WERI-Rb-1 (cell line): Measurements from ENCODE around the gene WDR1.

Source experiments
- DNase-seq: peaks from one replicate; pipeline ENCODE4 v3.0.0-alpha.2; 2020
- H3K27ac ChIP-seq: fragments of 250-450 bp; sonication (Bioruptor Pico); 2 replicates; pipeline ENCODE4 v1.5.1; 2020; ENCODE audit warnings: mild to moderate bottlenecking, moderate library complexity
- H3K27me3 ChIP-seq: fragments of 250-450 bp; sonication (Bioruptor Pico); 2 replicates; pipeline ENCODE4 v1.5.1; 2021; ENCODE audit warnings: mild to moderate bottlenecking, low read depth, moderate library complexity; ENCODE audit not compliant: insufficient read depth, severe bottlenecking
- H3K36me3 ChIP-seq: fragments of 250-450 bp; sonication (Bioruptor Pico); 2 replicates; pipeline ENCODE4 v1.5.1; 2020; ENCODE audit warnings: mild to moderate bottlenecking, moderate library complexity
- H3K4me3 ChIP-seq: 2 replicates; pipeline ENCODE4 v1.5.1; 2011; ENCODE audit warnings: low read depth, mild to moderate bottlenecking, control low read depth, low read length
- H3K9me3 ChIP-seq: fragments of 250-450 bp; sonication (Bioruptor Pico); 2 replicates; pipeline ENCODE4 v1.5.1; 2021; ENCODE audit warnings: mild to moderate bottlenecking, moderate library complexity; ENCODE audit not compliant: severe bottlenecking
- CTCF ChIP-seq: IDR thresholded peaks from 2 replicates; pipeline ENCODE4 v1.5.1; 2011; ENCODE audit warnings: low read depth, mild to moderate bottlenecking, control low read depth, inconsistent platforms, low read length

The WDR1 gene

GRCh38 chr4:10119278-10119677 is 2.7 kb upstream of the WDR1 start:
- Histone ChIP-seq H3K4me3 (no peak overlapping the region), H3K36me3 (peaks cover 15% of the 10 kb centered on the region), H3K27me3 (no peaks in the 10 kb centered on the region), H3K9me3 (no peaks in the 10 kb centered on the region), H3K27ac (no peak overlapping the region)
- TF ChIP-seq CTCF, result no peak
- DNase-seq, result no peak

GRCh38 chr4:10118048-10119004 is 1.7 kb upstream of the WDR1 start:
- H3K4me3 ChIP-seq, result no peak overlapping the region
- H3K27ac ChIP-seq, result no peak overlapping the region
- no peak for TF ChIP-seq CTCF

GRCh38 chr4:10117359-10118047 is 904 bp upstream of the WDR1 start:
- Histone ChIP-seq H3K27me3 (no peaks in the 10 kb centered on the region), H3K4me3 (peak overlapping the region; percentile 55), H3K9me3 (no peaks in the 10 kb centered on the region), H3K27ac (peak overlapping the region; percentile 89), H3K36me3 (peaks cover 33% of the 10 kb centered on the region)
- DNase-seq, result no peak
- no peak for TF ChIP-seq CTCF

More at GRCh38 chr4:10118048-10119004, 1.7 kb upstream of the WDR1 start:
- no peaks in the 10 kb centered on the region for H3K9me3 ChIP-seq
- no peak for DNase-seq
- H3K36me3 ChIP-seq, result peaks cover 25% of the 10 kb centered on the region
- H3K27me3 ChIP-seq, result no peaks in the 10 kb centered on the region

GRCh38 chr4:10115797-10116568 is 616 bp downstream of the WDR1 start:
- peak; percentile 78 for DNase-seq
- peak overlapping the region; percentile 92 for H3K27ac ChIP-seq
- no peaks in the 10 kb centered on the region for H3K9me3 ChIP-seq
- H3K27me3 ChIP-seq, result no peaks in the 10 kb centered on the region
- no peak for TF ChIP-seq CTCF
- peak overlapping the region; percentile 70 for H3K4me3 ChIP-seq
- H3K36me3 ChIP-seq, result peaks cover 48% of the 10 kb centered on the region

- Histone ChIP-seq H3K36me3 (peaks cover 55% of the 10 kb centered on the region), H3K4me3 (peak overlapping the region; percentile 70), H3K9me3 (no peaks in the 10 kb centered on the region), H3K27ac (peak overlapping the region; percentile 92; the same call in 1 of the 2 replicates), H3K27me3 (no peaks in the 10 kb centered on the region)
- no peak for TF ChIP-seq CTCF
- peak; percentile 39 for DNase-seq
Observed at GRCh38 chr4:10115271-10115796, 1.3 kb downstream of the WDR1 start.
